Measurements from ENCODE around the gene RHBDF2.
A peak's percentile ranks its signal among the peaks of the same experiment; 100 is the strongest.

Gene RHBDF2

DNA sequence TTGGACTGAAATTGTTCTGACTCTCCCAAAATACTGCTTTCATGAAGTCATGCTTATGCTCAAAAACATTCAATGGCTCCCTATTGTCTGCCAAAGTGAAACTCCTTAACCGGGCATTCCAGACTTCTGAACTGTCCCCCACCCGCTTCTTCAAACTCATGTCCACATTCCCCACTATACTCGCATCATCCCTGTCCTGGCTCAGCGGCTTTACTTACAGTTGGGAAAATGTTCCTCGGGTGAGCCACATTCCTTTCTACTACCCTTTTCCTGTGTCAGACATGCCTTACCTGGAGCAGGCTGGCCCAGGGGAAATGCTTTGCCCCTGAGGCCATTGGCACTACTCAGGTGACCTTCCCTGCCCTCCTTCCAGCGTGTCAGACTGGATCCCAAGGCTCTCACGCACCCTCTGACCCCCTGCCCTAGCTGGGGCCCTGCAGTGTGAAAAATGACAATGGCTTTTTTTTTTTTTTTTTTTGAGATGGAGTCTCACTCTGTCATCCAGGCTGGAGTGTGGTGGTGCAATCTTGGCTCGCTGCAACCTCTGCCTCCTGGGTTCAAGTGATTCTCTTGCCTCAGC lies 30.9 kb upstream of the RHBDF2 start:
- H3K4me2 ChIP-seq (ENCODE audit: low read depth, low read length): no peak overlapping the region

DNA sequence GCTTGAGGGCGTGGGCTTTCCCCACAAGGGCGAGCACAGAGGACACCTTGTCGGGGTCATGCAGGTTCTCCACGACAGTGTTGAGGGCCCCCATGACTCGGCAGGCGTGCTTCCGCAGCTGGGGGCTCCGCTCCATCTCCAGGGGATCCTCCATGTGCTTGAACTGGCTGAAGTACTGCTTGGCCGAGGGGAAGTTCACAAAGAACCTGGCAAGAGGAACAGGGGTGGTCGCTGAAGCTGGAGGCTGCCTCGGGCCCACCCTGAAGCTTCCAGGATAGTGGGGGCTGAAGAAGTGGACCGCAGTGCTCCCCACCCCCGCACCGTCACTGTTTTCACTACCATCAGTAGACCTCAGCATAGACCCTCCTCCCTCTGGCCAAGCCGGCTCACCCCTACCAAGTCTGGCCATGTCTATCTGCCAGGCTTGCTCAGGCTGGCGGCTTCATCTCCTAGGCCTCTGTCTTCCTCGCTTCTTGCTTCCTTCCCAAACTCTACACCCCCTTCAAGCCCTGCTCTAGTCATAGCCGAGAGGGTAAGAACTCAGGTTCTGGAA lies 30.3 kb upstream of the RHBDF2 start:
- H2AFZ ChIP-seq (ENCODE audit: low read length): no peak overlapping the region
- H4K20me1 ChIP-seq (ENCODE audit: insufficient read depth, low read length): no peaks in the 10 kb centered on the region
- no peak for DNase-seq
- peaks cover 77% of the 10 kb centered on the region for H3K27me3 ChIP-seq (replicated peaks; ENCODE audit: insufficient read depth, low read length)
- no peaks in the 10 kb centered on the region for H3K9me3 ChIP-seq (replicated peaks; ENCODE audit: insufficient read depth, low read length)
- H3K4me3 ChIP-seq (ENCODE audit: low read length): no peak overlapping the region
- no peaks in the 10 kb centered on the region for H3K36me3 ChIP-seq (replicated peaks; ENCODE audit: insufficient read depth, low read length)
- no peaks in the 10 kb centered on the region for H3K79me2 ChIP-seq (ENCODE audit: low read length)
- H3K4me1 ChIP-seq (ENCODE audit: low read length): peaks cover 5% of the 10 kb centered on the region; the same call in 1 of the 2 replicates
- H3K27ac ChIP-seq (ENCODE audit: low read length): no peak overlapping the region
- no peaks in the 10 kb centered on the region for H3F3A ChIP-seq (ENCODE audit: insufficient read depth, low read length)
- no peaks in the 10 kb centered on the region for H3K9me2 ChIP-seq (replicated peaks; ENCODE audit: insufficient read depth, low read length)
- no peak overlapping the region for H3K4me2 ChIP-seq (ENCODE audit: low read depth, low read length)
- H3K9ac ChIP-seq (ENCODE audit: low read length): no peak overlapping the region
- TF ChIP-seq, protein P1, sequence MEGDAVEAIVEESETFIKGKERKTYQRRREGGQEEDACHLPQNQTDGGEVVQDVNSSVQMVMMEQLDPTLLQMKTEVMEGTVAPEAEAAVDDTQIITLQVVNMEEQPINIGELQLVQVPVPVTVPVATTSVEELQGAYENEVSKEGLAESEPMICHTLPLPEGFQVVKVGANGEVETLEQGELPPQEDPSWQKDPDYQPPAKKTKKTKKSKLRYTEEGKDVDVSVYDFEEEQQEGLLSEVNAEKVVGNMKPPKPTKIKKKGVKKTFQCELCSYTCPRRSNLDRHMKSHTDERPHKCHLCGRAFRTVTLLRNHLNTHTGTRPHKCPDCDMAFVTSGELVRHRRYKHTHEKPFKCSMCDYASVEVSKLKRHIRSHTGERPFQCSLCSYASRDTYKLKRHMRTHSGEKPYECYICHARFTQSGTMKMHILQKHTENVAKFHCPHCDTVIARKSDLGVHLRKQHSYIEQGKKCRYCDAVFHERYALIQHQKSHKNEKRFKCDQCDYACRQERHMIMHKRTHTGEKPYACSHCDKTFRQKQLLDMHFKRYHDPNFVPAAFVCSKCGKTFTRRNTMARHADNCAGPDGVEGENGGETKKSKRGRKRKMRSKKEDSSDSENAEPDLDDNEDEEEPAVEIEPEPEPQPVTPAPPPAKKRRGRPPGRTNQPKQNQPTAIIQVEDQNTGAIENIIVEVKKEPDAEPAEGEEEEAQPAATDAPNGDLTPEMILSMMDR (IDR thresholded peaks at IDR 0.05; ENCODE audit: low read length): no peak
- TF ChIP-seq EZH2phosphoT487 (IDR thresholded peaks at IDR 0.05; ENCODE audit: low read length) (no peak), EZH2 (optimal IDR thresholded peaks at IDR 0.05; ENCODE audit: low read depth, low read length) (no peak)

More for the DNA sequence above, 30.9 kb upstream of the RHBDF2 start:
- Histone ChIP-seq H3K9me2 (replicated peaks; ENCODE audit: insufficient read depth, low read length) (no peaks in the 10 kb centered on the region), H3K9ac (ENCODE audit: low read length) (no peak overlapping the region), H3K27ac (ENCODE audit: low read length) (no peak overlapping the region), H3K27me3 (replicated peaks; ENCODE audit: insufficient read depth, low read length) (peaks cover 80% of the 10 kb centered on the region), H2AFZ (ENCODE audit: low read length) (no peak overlapping the region), H3K4me1 (ENCODE audit: low read length) (peaks cover 5% of the 10 kb centered on the region; the same call in 1 of the 2 replicates), H3K36me3 (replicated peaks; ENCODE audit: insufficient read depth, low read length) (no peaks in the 10 kb centered on the region), H3F3A (ENCODE audit: insufficient read depth, low read length) (no peaks in the 10 kb centered on the region), H3K4me3 (ENCODE audit: low read length) (no peak overlapping the region), H3K9me3 (replicated peaks; ENCODE audit: insufficient read depth, low read length) (no peaks in the 10 kb centered on the region), H3K79me2 (ENCODE audit: low read length) (no peaks in the 10 kb centered on the region), H4K20me1 (ENCODE audit: insufficient read depth, low read length) (no peaks in the 10 kb centered on the region)
- TF ChIP-seq EZH2 (optimal IDR thresholded peaks at IDR 0.05; ENCODE audit: low read depth, low read length) (no peak), EZH2phosphoT487 (IDR thresholded peaks at IDR 0.05; ENCODE audit: low read length) (no peak)
- TF ChIP-seq, protein P1 (IDR thresholded peaks at IDR 0.05; ENCODE audit: low read length): no peak
- no peak for DNase-seq

DNA sequence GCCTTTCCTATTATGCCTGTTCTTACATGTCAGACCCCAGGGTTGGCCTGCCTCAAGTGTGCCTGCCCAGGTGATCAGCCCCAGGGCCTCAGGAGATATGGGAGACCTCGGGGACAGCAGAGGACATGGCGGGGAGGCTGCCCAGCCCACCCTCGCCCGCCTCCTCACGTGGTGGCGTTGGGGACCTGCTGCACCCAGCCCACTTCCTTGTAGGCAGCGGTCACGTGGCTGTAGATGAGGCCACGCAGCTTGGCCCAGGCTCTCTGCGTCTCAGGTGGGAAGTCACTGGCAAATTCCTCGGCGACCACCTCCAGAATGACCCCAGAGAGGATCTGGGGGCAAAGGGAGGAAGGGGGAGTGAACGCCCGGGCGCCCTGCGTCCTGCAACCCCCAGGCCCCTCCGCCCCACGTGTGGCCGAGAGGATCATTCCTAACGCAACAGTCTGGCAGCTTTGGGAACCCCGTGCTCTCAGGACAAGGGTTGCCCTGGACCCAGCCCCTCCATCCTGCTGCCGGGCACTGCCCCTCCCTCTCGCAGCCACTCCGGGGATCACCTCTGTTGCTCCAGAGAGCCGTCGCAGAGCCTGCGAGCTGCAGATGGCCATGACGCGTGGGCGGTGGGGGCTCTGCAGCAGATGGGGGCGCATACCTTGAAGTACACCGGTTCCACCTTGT lies 29.7 kb upstream of the RHBDF2 start:
- Histone ChIP-seq H3K27me3 (replicated peaks; ENCODE audit: insufficient read depth, low read length) (peaks cover 73% of the 10 kb centered on the region), H3K79me2 (ENCODE audit: low read length) (no peaks in the 10 kb centered on the region), H4K20me1 (ENCODE audit: insufficient read depth, low read length) (no peaks in the 10 kb centered on the region), H2AFZ (ENCODE audit: low read length) (0 out of 2 replicates have a peak overlapping the region, but pooled peaks have one; percentile 26), H3K36me3 (replicated peaks; ENCODE audit: insufficient read depth, low read length) (no peaks in the 10 kb centered on the region), H3K4me2 (ENCODE audit: low read depth, low read length) (no peak overlapping the region), H3K9me2 (replicated peaks; ENCODE audit: insufficient read depth, low read length) (no peaks in the 10 kb centered on the region), H3K9me3 (replicated peaks; ENCODE audit: insufficient read depth, low read length) (no peaks in the 10 kb centered on the region), H3K27ac (ENCODE audit: low read length) (no peak overlapping the region), H3K4me3 (ENCODE audit: low read length) (no peak overlapping the region), H3K9ac (ENCODE audit: low read length) (no peak overlapping the region), H3K4me1 (ENCODE audit: low read length) (peaks cover 5% of the 10 kb centered on the region; the same call in 1 of the 2 replicates), H3F3A (ENCODE audit: insufficient read depth, low read length) (no peaks in the 10 kb centered on the region)
- TF ChIP-seq, protein P1 (IDR thresholded peaks at IDR 0.05; ENCODE audit: low read length): no peak
- TF ChIP-seq EZH2 (optimal IDR thresholded peaks at IDR 0.05; ENCODE audit: low read depth, low read length): no peak
- TF ChIP-seq EZH2phosphoT487 (IDR thresholded peaks at IDR 0.05; ENCODE audit: low read length): no peak
- DNase-seq: no peak

Measured in MM.1S (cell line).